HG03342 (cell line): ENCODE data around the gene RAB35.
"Not testable (repeated sequence)": the region's sequence is repeated elsewhere in the genome, so short reads cannot be mapped to it uniquely, and the experiment has no call there.

Experiments
- ATAC-seq: cut with Tn5 transposase; IDR thresholded peaks from one replicate; pipeline ENCODE4 v1.9.1; 2021; ENCODE audit warnings: mild to moderate bottlenecking, moderate library complexity; ENCODE audit not compliant: unreplicated experiment

Gene RAB35

DNA sequence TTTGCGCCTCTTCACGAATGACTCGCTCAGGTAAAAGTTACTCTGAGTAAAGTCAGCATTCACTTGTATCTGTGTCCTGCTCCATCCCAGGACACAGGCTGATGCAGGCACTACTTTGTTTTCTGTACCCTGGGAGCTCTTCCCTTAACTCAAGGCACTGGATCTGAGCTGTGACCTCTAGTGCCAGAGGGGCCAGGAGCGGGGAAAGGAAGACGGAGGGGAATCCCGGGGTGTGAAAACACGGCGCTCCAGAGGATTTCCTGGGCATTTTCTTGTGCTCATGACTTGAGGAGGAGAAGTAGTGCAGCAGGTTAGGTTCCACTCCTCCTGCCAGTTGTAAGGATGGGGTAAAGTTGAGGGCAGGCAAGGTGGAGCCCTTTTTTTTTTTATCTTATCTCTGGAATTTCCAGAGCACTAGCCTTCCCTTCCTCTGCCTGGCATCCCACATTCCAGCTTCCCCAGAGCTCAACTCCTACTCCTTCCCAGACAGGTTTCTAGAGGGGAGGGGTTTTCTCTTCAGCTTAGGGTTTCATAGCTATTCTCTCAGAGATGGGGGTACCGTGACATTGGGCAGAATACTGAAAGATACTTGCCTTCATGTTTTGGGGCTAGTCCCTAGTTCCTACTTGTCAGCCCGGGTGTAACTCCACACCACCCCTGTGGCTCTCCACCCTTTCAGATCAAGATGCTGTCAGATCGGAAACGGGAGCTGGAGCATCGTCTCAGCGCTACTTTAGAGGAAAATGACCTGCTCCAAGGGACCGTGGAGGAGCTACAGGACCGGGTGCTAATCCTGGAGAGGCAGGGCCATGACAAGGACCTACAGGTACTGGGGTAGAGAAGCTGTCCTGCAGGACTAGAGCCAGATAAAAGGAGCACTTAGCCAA, 52.3 kb downstream of the RAB35 start:
- ATAC-seq, result no peak

DNA sequence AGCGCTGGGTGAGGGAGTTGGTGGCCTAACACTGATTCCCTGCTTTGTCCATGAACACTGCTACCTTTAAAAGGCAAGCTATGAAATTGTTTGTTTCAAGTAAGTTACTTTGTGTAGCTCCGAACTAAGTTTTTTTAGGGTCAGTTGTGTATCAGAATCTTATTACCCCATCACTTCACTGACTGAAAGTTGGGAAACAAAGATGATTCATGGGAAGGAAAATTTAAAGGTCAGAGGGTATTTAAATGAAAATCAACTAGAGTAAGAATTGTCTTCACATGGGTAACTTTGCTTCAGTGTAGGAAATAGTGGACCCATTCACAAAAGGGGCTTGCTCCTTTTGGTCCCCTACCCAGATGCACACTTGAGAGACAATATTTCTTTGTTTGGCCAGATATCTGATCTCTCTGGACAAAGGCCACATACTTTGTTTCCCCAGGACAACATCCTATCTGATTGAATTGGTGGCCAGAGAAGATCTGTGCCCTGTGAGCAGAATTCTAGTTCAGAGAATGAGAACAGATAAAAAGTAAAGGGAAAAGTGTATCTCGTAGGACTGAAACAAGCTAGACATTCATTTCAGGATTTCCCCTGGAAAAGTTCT, 53.5 kb downstream of the RAB35 start:
- ATAC-seq, result no peak

DNA sequence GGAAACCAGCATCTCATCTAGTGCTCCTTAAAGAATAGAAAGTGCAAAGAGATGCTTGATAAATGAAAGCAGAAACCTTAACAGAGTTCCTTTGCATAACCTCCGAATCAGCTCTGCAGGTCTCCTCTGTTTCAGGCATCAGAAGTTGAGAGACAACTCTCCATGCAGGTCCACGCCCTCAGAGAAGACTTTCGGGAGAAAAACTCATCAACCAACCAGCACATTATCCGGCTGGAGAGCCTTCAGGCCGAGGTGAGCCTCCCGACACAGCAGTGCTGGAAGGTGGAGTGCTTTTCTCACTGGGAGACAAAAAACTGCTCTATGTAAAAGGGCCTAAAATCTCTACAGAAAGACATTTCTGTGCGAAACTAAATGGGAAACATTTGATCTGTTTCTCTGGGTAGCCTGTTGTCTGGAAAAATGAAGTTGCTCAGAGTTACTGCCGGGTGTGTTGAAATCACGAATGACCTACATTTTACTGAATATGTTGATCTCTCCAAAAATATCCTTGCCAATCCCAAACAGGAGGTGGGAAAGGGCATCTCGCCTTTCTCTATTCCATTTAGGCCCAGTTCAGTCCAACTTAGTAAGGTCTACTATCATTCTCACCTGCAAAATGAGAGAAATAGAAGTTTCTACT, 54.9 kb downstream of the RAB35 start:
- no peak for ATAC-seq

DNA sequence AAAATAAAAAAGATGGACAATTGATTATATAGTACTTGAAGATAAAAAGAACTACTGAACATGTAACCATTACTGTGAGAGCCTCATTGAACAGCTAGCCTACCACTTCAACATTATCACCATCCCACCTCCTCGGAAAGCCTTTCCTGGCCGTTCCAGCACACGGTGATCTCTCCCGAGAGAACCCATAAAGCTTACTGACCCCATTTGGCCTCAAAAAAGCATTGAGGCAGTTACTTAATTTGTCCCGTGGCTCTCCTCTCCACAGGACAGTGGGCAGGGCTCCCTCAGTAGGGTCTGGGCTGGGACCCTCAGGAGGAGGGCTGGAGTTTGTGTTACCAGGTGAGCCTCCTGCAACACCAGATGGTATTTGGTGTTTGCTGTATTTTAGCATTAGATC, 55.8 kb downstream of the RAB35 start:
- ATAC-seq, result no peak

DNA sequence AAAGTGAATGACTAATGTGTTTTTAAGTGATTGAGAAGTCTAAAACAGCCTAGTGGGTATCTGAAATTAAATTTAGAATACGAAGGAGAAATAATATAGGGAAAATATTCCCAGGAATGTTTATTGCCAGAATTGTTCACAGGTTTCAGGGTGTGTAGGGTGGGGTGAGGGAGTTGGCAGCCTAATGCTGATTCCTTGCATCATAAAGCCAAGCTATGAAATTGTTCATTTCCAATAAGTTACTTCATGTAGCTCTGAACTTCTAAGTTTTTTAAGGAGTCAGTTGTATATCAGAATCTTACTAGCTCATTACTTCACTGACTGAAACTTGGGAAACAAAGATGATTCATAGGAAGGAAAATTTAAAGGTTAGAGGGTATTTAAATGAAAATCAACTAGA, 56.4 kb downstream of the RAB35 start:
- ATAC-seq, result no peak

DNA sequence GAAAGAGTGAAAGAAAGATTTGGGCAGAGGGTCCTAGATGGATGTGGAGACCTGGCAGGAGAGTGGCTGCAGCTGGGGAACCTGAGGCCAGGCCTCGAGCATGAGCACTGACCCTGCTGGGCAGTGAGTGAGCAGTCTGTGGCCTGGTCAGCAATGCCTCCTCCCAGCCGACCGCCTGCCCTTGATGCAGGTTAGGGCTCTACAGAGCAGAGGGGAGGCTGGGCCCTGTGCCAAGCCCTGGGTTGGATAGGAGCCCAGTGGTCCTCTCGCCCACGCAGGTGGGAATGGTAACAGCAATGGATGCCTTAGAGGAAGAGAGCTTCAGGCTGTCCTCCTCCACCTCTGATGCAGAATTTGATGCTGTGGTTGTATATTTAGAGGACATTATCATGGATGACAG, 59.8 kb downstream of the RAB35 start:
- no peak for ATAC-seq

DNA sequence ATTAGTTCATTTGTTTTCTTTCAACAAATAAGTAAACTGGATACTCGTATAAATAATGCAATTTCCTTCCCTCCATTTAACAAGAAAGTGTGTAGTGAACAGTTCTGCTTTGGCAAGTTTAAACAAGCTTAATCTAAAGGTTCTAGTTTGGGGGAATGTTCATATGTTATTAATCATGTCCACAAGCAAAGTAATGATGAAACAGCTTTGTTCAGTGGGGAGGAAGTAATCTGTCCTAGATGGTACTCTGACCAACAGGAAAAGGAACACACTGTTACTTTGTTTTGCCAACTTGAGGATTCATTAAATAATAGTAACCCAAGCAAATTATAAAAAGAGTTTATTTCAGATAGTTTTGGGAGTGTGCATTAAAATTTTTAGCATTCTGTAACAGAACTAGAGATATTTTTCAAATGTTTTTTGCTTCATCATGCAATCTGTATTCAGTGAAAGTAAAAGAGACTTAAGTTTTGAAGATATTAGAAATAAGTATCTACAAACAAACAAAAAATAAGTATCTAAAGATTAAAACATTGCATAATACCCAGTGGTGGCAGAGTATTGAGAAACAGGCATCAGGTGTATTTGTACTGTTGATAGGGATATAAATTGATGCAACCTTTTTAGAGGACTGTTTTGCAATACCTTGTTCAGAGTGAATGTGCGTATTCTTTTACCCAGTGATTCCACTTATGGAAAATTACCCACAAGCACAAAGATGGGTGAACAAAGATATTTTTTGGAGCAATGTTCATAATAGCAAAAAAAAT, 61.1 kb downstream of the RAB35 start:
- ATAC-seq, result no peak

DNA sequence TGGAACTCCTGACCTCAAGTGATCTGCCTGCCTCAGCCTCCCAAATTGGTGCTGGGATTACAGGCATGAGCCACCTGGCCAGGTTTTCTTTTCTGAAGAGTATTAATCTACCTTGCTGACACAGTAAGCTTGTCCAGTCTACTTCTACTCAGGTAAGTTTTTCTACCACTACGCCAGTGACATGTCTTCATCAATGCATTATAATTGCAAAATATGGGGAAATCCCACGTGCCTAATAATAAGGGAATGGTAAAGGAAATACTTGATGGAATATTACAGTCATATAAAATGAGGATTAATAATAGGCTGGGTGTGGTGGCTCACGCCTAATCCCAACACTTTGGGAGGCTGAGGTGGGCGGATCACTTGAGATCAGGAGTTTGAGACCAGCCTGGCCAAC, 62.3 kb downstream of the RAB35 start:
- ATAC-seq, result no peak

DNA sequence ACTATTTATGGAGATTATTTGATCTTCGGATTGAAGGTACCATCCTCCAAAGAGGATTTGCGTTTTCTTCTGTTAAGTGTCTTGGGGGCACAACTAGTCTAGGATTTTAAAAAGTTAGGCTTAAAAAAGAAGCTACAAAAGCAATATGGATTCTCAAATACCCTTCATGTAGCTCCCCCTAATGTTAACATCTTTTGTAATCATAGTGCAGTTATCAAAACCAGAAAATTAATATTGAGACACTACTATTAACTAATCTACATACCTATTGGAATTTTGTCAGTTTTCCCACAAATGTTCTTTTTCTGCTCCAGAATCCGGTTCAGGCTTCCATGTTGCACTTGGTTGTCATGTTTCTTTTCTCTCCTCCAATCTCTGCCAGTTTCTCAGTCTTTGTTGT, 65.0 kb downstream of the RAB35 start:
- ATAC-seq, result no peak

DNA sequence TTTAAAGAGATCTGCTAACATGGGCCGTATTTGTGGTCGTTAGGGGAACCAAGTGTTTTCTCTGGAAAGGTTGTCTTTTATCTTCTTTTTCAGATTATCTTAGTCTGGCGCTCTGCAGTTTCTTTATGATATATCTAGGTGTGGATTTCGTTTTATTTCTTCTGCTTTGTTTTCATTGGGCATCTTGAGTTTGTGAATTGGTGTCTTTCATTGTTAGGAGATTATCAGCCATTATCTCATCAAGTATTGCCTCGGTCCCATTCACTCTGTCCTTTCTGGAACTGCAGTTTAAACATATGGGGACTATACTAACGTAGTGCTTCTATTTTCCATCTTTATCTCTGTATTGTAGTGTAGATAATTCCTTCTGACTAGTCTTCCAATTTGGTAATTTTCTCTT, 67.1 kb downstream of the RAB35 start:
- ATAC-seq, result no peak

DNA sequence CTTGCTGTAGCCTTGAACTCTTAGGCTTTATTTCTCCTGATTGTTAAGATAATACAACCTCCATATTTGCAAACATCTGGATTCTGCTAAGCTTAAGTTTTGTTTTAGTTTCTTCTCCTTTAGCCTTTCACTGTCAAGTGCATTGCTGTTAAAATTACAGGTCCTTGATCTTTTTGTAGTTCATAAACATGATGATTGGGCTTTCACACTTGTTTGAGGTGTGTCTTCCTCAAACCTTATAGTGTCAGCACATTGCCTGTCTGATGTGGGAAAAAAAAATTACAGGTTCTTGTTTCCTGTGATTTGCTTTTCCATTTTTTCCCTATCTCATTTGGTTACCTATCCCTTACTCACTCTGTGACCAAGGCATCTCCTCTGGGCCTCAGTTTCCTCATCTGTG, 68.3 kb downstream of the RAB35 start:
- no peak for ATAC-seq

DNA sequence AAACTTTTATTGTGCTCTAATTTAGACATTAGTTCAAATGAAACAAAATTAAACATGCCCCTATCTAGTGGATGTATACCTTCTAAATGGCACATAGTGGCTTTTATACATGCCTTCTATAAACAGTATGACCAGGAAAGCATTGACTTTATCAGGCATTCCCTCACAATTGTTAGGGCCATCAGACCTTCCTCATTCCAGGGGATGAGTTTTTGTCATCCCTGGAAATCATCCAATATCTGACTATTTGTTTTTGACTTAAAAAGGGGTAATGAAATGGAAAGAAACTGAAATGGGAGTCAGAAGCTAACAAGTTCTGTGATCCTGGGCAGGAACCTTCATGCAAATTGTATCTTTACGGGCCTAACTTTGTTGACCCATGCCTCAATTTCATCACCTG, 69.5 kb downstream of the RAB35 start:
- no peak for ATAC-seq

DNA sequence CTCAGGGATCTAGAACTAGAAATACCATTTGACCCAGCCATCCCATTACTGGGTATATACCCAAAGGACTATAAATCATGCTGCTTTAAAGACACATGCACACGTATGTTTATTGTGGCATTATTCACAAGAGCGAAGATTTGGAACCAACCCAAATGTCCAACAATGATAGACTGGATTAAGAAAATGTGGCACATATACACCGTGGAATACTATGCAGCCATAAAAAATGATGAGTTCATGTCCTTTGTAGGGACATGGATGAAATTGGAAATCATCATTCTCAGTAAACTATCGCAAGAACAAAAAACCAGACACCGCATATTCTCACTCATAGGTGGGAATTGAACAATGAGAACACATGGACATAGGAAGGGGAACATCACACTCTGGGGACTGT, 71.2 kb downstream of the RAB35 start:
- ATAC-seq, result not testable (repeated sequence)
